ENCODE measurements around the gene ZNF549. TPM values are rescaled to one million over a fixed set of nuclear protein-coding genes. Genes with fewer than 3 reads are reported as not detected.

The ZNF549 gene
- total and polyA plus RNA-seq, 2 of the 8 experiments (the other 6 are each of a cell fraction or from before 2014, with no cell fraction given): 4.3 to 9.7 TPM

DNA sequence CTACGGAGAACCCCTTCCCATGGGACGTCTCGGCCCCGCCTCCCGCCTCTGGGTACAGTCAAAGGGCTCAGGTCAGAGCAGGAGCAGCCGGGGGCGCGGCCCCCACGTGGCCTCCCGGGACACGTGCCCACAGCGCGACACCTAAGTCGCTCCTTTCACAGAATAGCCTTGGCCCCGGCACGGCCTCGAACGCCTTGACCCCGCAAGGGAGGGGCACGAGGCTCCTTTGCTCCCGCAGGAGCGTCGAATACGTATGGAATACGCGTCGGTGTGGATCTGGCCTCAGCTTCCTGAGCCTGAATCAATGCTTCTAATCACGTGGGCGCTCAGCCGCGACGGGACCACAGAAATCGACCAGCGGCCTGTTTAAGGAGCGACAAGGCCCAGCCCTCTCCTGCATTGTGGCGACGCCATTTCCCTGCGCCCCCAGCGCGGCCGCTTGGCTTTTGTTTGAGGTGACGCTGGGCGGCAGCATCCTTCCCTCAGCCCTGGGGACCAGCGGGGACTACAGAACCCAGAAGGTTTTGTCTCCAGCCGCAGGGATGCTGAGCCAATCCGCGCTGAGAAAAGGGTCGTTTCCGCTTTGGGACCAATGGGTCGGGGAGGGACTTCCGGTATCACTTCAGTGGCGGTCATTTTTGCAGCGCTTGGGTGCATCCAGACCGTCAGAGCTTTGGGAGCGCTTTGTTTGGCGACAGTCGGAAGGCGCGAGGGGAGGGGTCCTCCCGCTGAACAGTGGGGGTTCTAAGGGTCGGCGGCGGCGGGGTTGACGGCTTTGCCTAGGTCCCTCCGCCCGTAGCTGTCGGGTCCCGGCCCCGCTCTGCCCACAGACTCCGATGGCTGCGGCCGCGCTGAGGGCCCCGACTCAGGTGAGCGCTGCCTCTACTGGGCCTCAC lies 56.6 kb downstream of the ZNF549 start, which contains the start of gene ZIK1 (continued):
- TF ChIP-seq, protein P1, sequence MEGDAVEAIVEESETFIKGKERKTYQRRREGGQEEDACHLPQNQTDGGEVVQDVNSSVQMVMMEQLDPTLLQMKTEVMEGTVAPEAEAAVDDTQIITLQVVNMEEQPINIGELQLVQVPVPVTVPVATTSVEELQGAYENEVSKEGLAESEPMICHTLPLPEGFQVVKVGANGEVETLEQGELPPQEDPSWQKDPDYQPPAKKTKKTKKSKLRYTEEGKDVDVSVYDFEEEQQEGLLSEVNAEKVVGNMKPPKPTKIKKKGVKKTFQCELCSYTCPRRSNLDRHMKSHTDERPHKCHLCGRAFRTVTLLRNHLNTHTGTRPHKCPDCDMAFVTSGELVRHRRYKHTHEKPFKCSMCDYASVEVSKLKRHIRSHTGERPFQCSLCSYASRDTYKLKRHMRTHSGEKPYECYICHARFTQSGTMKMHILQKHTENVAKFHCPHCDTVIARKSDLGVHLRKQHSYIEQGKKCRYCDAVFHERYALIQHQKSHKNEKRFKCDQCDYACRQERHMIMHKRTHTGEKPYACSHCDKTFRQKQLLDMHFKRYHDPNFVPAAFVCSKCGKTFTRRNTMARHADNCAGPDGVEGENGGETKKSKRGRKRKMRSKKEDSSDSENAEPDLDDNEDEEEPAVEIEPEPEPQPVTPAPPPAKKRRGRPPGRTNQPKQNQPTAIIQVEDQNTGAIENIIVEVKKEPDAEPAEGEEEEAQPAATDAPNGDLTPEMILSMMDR (IDR thresholded peaks at IDR 0.05; ENCODE audit: control extremely low read depth in 1 of 3, insufficient read depth in 1 of 3, low read depth in 1 of 3, low read length in 3 of 3): peak; percentile 13 to 15 (median 15); a peak in 3 of 4 replicates
- TF ChIP-seq CHD1 (IDR thresholded peaks at IDR 0.05; ENCODE audit: low read depth, low read length): no peak
- no peak for TF ChIP-seq EP300 (IDR thresholded peaks at IDR 0.05; ENCODE audit: borderline replicate concordance in 1 of 2, low read depth in 2 of 2, low read length in 2 of 2)
- 0 out of 2 replicates have a peak, but pooled peaks have one; percentile 5 for TF ChIP-seq SP1 (IDR thresholded peaks at IDR 0.05; ENCODE audit: low read depth, low read length)
- no peak for TF ChIP-seq KDM1A (IDR thresholded peaks at IDR 0.05; ENCODE audit: borderline replicate concordance, low read length)
- TF ChIP-seq SP2 (IDR thresholded peaks at IDR 0.05; ENCODE audit: low read length): no peak
- TF ChIP-seq CEBPB (IDR thresholded peaks at IDR 0.05; ENCODE audit: low read depth, low read length): no peak
- no peak for TF ChIP-seq MAFK (IDR thresholded peaks at IDR 0.05; ENCODE audit: low read depth, low read length)
- no peak for TF ChIP-seq EGR1 (IDR thresholded peaks at IDR 0.05; ENCODE audit: borderline replicate concordance, low read depth, low read length)
- peak; percentile 63; the same call in 1 of the 2 replicates for TF ChIP-seq CHD2 (IDR thresholded peaks at IDR 0.05; ENCODE audit: low read length)
- TF ChIP-seq CTBP2 (IDR thresholded peaks at IDR 0.05; ENCODE audit: borderline replicate concordance, insufficient read depth, insufficient read length, low read length): peak; percentile 64
- TF ChIP-seq ATF2 (IDR thresholded peaks at IDR 0.05; ENCODE audit: low read length): no peak
- peak; percentile 63 to 82; a peak in 2 of 3 replicates for TF ChIP-seq POLR2A (IDR thresholded peaks at IDR 0.05; ENCODE audit: control extremely low read depth in 1 of 2, low read depth in 2 of 2, low read length in 2 of 2)
- no peak for TF ChIP-seq BCL11A (IDR thresholded peaks at IDR 0.05; ENCODE audit: low read depth in 2 of 2, low read length in 2 of 2)
- TF ChIP-seq, protein P2, sequence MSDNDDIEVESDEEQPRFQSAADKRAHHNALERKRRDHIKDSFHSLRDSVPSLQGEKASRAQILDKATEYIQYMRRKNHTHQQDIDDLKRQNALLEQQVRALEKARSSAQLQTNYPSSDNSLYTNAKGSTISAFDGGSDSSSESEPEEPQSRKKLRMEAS (IDR thresholded peaks at IDR 0.05): peak; percentile 99
- TF ChIP-seq JUN (IDR thresholded peaks at IDR 0.05; ENCODE audit: low read depth, low read length): no peak
- no peak for TF ChIP-seq SUZ12 (IDR thresholded peaks at IDR 0.05; ENCODE audit: low read length)
- no peak for TF ChIP-seq SP4 (IDR thresholded peaks at IDR 0.05; ENCODE audit: low read length)
- TF ChIP-seq KDM4A (IDR thresholded peaks at IDR 0.05; ENCODE audit: low read depth, low read length, severe bottlenecking): peak; percentile 99

All from H1 (cell line).